Activated CD8-positive, alpha-beta memory T cell treated with anti-CD3 and anti-CD28 coated beads for 1 hour (primary cell): ENCODE data around the gene SPATA33.

ENCODE experiments used
- DNase-seq, 2 donors: peaks; one replicate each; pipeline ENCODE4 v3.0.0-alpha.2; 2020; ENCODE audit warnings: low read depth in 1 of 2; ENCODE audit errors: extremely low read depth in 1 of 2

Gene SPATA33

DNA sequence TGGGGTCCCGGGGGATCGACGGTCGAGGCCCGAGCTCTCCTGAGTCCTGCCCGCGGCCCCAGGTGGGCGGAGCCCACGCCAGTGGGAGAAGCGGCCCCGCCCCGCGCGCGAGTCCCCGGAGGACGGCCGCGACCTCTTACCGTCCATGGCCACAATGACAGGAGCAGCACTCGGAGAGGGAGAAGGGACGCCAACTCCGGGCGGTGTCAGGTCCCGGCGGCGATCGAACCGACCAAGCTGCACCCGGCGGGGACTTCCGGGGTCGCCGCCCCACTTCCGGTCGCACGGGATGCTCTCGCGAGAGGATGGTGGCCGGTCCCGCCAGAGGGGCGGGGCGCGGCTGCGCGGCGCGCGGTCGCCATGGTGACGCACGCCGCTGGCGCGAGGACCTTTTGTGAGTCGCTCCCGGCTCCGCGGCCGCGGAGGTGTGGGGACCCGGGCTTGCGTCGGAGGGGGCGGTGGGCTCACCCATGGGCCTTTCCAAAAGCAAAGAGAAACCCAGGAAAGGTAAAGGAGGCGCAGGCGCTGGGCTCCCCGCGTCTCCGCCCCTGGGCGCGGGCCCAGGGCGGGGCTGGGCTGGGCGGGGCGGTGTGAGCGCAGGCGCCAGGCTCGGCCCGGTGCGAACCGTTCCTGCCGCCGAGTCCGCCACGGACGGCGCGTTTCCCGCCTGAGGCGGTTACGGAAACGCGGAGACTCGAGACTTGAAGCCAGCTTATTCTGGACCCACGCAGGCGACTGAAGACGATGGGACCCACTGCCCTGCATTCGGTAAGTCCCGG is at the start of gene SPATA33, which contains the start of gene CHMP1A:
SPATA33 (plus strand) TSS at position 395 of the 779 bp plus-strand sequence; CDS start at position 471, 76 bp downstream.
CHMP1A (minus strand) TSS at position 267 of the 779 bp plus-strand sequence; CDS start at position 147, 120 bp downstream.
- DNase-seq: peak; percentile 71 to 89

DNA sequence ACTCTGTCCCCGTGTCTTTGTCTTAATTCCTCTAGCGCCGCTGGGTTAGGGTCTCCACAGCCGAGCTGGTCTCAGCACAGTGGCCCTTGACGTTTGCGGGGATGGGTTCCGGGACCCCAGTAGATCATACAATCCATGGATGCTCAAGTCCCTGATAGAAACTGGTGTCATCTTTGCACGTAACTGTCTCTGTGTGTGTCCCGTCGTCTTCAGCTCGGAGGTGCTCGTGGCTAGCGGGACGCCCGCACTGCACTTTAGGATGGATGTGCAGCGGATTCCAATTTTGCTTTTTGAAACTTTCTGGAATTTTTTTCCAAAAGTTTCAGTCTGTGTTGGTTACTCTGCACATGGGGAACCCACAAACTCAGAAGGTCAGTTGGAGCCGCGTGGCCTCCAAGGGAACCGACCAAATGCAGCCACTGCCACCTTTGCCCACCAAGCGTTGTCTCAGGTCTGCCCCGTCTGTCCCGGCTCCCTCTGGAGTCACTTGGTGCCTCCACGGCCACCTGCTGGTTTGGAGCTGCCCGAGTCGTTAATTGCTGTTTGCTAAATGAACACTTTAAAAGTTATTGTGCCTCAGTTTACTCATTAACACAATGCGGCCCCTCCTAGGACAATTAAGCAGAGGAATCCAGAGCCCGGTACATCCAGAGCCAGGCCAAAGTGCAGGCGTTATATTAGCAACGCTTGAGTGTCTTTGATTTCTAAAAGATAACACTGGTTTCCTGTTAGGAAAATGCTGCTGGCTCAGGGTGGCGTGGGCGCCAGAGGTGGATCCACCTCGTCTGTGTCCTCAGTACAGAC is 49.5 kb upstream of the SPATA33 start:
- DNase-seq: no peak

DNA sequence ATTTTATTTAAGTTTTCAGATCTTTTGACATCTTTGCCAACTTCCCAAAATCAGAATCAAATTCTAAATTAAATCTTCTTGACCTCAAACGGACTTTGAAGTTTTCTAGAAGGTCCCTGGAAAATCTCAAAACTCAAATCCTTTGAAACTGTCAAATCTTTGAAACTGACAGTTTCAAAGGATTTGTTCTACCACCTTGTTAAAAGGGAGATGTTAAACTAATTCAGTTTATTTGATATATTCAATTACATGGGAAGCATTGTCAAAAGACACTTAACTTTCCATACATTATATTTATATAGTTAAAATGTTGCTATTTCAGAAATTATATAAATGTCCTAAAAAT is 47.6 kb upstream of the SPATA33 start:
- DNase-seq: no peak

DNA sequence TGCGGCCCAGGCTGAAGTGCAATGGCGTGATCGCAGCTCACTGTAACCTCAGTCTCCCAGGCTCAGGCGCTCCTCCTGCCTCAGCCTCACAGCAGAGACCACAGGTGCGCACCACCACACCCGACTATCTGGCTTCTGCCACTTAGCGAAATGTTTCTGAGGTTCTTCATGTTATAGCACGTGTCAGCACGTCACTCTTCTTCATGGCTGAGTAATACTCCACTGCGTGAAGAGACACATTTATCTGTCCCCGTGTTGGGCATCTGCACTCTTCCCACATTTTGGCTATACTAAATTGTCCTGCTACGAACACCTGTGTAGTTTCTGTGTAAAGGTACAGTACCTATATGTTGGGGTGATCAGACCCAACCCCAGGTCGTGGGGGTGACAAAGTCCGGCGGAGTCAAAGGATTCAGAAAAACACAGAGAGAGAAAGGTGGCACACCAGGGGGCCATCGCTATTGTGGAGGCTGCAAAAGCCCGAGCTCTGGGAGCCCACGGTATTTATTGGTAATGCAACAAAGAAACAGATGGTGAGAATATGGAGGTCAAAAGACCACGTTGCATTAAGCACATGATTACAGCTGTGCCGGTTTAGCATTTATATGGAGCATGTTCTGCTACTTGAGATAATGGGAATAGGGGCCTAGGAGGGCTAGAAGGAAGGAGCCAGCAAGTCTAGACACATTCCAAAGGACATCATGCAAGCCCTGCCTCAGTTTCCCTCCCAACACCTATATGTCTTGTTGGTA is 45.0 kb upstream of the SPATA33 start:
- DNase-seq: no peak

DNA sequence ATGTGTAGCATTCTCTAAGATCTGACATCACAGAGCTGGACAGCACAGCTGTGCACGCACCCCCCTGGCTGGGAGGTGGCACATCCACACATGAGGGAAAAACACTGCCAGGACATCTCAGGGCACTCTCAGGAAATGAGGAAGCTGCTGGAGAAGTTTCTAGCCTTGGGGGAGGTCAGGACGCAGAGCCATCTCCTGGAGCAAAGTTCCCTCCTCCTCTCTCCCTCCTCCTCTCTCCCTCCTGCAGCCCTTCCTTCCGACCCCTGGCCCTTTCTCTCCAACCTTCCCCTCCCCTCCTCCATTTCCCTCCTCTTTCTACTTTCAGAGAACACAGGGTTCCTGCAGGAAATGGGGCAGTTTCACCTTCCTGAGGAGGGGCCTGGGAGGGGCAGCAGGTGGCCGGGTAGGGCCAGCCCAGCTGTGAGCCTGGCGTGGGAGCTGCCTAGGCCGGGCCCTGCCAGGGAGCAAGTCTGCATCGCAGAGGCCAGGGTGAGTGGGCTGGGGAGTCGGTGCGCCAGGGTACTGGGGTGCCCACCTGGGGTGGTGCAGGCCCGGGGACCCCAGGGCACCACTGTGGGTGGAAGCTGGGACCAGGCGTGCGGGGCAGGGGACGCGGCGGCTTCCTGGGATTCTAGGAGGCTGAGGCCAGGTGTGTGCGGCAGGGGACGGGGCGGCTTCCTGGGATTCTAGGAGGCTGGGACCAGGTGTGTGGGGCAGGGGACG is 44.2 kb upstream of the SPATA33 start, which contains the start of gene DPEP1:
DPEP1 (plus strand) TSS at position 412 of the 723 bp plus-strand sequence. CDS start 16,769 bp downstream, outside the sequence.
- DNase-seq: no peak

DNA sequence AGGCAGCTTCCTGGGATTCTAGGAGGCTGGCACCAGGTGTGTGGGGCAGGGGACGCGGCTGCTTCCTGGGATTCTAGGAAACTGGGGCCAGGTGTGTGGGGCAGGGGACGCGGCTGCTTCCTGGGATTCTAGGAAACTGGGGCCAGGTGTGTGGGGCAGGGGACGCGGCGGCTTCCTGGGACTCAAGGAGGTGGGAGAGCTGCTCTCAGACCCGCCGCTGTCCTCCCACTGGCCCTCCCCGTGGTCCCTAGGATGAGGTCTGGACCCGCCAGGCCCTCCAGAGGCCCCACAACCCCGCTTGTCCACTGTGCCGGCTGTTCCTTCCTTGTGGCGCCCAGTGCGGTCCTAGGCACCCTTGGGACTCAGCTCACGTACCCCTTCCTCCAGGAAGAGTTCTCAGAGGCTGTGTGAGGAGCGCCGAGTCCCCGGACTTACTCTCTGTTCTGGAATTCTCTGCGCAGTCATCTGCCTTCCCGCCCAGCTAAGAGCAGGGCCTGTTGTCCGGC is 43.6 kb upstream of the SPATA33 start:
- no peak for DNase-seq

DNA sequence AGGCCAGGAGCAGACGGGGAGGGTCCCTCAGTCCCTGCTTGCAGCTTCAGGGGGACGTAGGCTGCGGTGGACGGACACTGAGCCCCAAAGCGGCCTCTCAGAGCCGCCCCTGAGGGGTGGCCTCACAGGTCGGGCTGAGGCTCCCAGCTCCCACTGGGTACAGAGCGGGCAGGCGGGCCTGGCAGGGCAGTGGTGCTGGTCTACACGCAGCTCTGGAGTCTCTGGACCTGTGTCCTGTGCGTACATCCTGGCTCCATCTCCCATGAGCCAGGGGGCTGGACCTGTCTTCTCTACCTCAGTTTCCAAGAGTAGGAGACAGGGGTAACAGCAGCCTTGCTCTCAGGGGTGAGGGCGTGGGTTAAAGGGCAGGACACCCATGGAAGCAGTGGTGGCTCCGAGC is 42.5 kb upstream of the SPATA33 start:
- no peak for DNase-seq

DNA sequence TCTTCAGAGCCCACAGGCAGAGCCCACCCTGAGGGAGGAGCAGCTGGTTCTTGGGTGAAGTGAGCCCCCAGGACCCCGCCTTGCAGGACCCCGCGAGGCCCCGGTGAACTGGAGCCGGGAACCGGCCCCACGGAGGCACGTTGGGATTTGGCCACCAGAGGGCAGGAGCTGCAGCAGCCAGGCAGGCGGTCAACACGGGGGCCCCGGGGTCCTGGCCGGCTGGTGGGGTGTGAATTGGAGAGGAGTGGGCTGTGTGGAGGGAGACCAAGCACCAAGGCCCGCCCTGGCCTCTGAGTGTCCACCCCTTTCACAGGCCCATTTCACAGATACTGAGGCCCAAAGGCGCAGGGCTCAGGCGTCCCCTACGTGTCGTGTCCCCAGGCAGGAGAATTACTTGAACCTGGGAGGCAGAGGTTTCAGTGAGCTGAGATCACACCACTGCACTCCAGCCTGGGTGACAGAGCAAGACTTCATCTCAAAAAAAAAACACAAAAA is 42.0 kb upstream of the SPATA33 start:
- peak in 1 of 2 donors; percentile 11 for DNase-seq

DNA sequence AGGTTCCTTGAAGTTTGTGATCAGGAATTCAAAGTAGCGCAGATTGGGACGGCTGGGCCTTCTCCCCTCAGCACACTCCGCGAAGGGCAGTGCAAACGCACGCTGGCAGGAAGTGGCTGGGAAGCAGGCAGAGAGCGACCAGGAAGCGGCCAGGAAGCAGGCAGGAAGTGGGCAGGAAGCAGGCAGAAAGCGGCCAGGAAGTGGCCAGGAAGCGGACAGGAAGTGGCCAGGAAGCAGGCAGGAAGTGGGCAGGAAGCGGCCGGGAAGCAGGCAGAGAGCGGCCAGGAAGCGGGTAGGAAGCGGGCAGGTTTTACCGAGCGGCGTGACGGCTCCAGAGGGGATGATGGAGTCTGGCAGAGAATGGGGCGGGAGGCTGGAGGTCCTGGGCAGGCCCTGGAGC is 41.0 kb upstream of the SPATA33 start:
- no peak for DNase-seq

DNA sequence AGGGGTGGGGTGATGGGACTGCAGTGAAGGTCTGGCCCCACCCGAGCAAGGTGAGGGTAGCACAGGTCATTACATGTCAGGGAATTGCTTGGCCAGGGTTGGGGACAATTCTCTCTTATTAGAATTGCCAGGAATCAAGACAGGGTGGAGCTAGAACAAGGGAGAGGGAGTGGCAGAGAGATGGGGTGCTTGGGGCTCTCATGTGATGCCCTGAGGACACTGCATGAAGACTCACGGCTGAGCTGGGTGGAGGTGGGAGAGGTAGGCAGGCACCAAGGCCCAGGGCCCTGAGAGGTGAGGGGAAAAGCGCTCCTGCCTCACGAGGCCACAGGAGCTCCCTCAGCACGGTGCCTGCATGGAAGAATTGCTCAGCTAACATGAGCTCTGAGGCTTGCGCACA is 40.6 kb upstream of the SPATA33 start:
- DNase-seq: no peak

DNA sequence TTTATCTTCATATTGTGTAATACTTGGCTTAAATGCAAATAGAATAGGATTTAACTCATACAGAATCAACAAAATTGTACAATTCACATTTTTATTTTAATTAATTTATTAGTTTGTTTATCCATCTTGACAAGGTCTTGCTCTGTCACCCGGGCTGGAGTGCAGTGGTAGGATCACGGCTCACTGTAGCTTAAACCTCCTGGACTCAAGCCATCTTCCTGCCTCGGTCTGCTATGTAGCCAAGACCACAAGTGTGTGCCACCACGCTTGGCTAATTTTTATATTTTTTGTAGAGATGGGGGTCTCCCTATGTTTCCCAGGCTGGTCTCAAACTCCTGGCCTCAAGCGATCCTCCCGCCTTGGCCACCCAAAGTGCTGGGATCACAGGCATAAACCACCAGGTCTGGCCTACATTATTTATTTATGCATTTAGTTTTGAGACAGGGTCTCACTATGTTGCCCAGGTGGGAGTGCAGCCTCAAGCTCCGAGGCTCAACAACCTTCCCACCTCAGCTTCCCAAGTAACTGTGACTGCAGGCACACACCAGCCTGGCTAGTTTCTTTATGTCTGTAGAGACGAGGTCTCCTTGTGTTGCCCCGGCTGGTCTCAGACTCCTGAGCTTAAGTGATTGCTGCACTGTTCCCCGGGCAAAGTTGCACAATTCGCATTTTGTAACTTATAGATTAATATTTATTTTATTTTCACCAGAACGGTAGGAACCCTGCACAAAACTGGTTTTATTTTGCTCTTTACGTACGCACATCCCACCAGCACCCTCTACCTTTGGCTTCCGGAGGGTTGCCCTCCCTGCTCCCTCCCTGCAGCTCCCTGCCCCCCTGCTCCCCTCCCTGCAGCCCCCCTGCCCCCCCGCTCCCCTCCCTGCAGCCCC is 39.3 kb upstream of the SPATA33 start:
- no peak for DNase-seq

DNA sequence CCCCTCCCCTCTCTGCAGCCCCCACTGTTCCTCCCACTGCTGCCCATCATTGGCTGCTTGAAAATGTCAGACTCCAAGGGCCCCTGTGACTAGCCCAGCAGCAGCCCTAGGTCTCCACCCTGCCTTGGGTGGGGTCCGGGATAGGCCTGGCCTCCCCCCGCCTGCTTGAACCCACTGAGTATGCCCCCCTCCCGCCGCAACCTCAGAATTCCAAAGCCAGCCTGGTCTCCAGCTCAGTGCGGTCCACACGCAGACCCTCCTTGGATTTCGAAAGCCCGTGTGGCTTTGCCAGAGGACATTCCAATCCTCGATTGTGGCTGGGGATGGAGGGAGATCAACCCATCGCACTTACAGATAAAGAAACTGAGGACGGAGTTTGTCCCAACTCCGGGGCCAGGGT is 37.8 kb upstream of the SPATA33 start:
- no peak for DNase-seq

DNA sequence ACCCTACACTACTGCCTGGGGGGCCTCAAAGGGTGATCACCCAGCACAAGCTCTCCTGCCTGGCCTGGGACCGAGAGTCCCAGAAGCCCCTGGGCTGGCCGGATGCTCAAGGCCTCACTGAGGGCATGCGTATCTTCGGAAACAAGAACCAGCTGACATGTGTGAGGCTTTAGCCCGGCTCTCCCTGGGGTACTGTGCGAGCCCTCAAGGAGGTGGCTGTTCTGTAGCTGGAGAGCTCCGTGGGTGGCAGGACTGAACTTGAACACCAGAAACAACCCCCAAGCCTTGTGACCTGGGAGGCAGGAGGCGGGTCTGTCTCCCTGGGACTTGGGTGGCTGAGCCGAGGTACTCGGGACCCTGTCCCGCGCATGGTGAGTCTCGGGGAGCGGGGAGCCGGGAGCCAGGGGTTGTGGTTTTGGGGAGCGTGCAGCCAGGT is 37.2 kb upstream of the SPATA33 start:
- DNase-seq: no peak

DNA sequence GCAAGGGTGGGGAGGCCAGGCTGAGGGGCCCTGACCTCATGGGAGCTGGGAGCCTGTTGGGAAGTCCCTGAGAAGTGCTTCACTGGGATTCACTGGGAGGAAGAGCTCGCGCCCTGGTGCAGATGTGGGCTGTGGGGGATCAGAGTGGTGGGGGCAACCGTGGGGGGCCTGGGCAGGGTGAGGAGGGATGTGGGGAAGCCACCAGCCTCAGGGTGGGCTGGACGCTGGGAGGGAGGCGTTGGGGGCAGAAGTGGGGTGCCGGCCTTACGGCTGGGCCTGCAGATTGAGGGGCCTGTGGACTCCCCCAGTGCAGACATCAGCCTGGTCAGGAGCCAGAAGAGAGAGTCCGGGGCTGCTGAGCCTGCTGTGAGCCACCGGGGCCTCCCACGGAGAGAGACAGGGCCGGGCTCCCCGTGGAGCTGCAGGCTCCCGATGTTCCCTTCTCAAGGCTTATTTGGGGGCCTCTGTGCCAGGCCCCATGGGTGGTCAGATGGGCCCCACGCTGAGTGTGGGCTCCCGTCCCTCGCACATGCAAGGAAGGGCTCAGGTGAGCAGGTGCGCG is 36.4 kb upstream of the SPATA33 start:
- no peak for DNase-seq

DNA sequence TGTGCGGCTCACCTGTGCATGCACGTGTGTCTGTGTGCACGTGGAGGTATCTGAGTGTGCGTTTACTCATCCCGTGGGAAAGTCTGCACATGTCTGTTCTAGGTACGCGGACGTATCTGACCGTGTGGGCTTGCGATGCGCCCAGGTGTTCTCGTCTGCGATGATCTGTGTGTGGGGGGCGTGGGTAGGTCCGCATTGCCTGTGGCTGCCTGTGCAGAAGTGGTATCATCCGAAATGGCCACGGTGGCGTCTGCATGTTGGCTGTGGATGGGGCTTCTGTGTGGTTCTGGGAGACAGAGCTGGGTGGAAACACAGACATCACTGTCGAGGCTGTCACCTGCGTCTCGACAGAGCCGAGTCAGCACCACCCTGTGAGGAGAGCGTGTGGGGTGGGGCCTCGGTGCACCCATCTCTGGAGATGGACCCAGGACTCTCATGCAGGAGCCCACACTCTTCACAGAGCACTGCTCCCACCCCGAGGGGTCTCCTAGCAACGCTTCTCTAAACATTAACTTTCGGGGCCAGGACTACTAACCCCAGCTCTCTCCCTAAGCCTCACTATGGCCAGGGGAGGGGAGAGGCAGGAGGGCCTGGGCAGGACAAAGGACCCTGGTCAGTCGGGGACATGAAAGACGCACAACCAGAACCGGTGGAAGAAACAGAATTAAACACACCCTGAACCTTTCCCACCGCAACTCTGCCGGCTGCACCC is 35.8 kb upstream of the SPATA33 start:
- no peak for DNase-seq

DNA sequence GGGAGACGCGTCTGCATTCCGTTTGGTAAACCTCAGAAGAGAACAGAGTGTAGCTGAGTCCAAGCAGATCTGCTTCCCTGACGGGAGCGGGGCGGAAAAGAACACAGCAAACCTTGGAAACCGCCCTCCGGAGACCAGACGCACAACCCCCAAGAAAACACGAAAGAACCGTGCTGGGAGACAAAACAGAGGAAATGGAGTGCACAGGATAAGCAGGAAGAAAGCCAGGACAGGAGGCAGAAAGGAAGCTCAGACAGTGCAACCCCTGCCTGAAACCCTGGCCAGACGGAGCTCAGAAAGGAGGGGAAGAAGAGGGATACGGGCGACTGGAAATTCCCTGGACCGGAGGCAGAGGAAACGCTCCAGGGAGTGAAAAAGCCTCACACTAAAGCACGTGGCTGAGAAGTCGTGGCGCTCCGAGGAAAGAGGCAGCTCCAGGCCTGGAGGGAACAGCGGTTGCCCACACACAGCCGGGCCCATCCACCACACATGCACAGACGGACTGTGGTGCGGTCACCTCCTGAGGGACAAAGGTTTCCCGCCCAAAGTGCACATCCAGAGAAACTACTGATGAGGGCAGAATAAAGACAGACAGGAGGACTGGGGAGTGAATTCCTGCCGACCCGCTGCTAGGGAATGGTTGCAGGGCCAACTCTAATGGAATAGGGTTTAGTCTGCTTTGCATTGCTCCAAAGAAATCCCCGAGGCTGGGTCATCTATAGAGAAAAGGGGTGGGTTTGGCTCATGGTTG is 34.0 kb upstream of the SPATA33 start:
- DNase-seq: no peak
